Fibroblast of the aortic adventitia (primary cell): ENCODE results near the gene AGBL4. TPM values are rescaled to one million over a fixed set of nuclear protein-coding genes. Genes with fewer than 3 reads are reported as not detected.

ENCODE experiments used
- DNase-seq: peaks from one replicate; pipeline ENCODE4 v3.0.0-alpha.2; 2010; ENCODE audit warnings: low read depth
- H3K4me3 ChIP-seq: 2 replicates; pipeline ENCODE4 v1.5.1; 2011; ENCODE audit warnings: low read depth, mild to moderate bottlenecking, control low read depth, low read length, moderate library complexity
- total RNA-seq: library from RNA; depleted of rRNA; stranded (reverse); fragments of >200 nt; gene quantifications from 2 replicates; pipeline ENCODE4 v1.2.3, GENCODE V29; 2012; ENCODE audit warnings: low replicate concordance
- TF ChIP-seq, protein P1 (sequence below): IDR thresholded peaks from 2 replicates; pipeline ENCODE4 v1.5.1; 2011; ENCODE audit warnings: mild to moderate bottlenecking, low read length, control low read depth, inconsistent platforms; ENCODE audit not compliant: insufficient read depth

Gene AGBL4
- total RNA-seq, 1 donor: not detected

GRCh38 chr1:48917070-48917454, 1106.7 kb downstream of the AGBL4 start:
- TF ChIP-seq, protein P1, sequence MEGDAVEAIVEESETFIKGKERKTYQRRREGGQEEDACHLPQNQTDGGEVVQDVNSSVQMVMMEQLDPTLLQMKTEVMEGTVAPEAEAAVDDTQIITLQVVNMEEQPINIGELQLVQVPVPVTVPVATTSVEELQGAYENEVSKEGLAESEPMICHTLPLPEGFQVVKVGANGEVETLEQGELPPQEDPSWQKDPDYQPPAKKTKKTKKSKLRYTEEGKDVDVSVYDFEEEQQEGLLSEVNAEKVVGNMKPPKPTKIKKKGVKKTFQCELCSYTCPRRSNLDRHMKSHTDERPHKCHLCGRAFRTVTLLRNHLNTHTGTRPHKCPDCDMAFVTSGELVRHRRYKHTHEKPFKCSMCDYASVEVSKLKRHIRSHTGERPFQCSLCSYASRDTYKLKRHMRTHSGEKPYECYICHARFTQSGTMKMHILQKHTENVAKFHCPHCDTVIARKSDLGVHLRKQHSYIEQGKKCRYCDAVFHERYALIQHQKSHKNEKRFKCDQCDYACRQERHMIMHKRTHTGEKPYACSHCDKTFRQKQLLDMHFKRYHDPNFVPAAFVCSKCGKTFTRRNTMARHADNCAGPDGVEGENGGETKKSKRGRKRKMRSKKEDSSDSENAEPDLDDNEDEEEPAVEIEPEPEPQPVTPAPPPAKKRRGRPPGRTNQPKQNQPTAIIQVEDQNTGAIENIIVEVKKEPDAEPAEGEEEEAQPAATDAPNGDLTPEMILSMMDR: no peak
- H3K4me3 ChIP-seq: no peak overlapping the region
- DNase-seq: no peak

DNA sequence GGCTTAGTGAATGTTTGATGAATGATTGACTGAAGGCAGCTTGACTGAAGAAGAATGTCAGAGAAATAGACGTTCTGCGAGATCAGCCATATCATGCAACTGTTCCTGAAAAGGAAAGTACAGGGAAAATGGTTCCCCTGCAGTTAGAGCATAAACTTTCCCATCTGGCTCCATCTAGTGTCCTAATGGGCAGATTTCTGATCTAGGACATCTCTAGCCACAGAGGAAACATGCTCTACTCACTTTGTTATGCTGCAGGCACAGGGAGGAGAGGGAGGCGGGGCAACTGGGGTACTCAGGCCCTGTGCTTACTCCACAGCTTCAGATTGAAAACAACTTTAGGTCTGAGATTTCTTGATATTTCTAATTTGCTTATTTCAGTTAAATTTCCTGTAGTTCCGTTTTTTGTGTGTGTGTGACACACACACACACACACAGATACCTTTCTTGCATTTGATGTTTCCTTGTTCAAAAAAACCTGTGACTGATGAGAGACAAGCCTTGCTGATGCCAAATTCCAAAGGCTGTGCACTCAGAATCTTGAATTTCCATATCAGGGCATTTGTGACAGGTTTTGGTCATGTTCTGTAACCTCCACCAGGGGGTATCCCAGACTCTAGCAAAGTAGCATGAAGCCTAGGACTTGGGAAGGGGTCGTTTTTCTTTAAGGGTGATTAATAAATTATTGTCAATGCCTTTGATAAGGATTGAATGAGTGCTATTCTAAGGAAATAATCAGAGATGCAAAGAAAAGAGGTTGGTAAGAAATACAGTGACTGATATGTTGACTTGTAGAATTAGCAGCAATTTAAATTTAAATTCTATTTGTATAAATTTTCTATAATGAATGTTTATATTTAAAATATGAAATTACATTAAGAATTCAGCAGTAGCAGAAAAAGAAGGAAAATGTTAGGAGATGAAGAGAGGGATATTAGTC, 1107.4 kb downstream of the AGBL4 start:
- DNase-seq: peak; percentile 80
- H3K4me3 ChIP-seq: no peak overlapping the region
- TF ChIP-seq, protein P1: peak; percentile 65

GRCh38 chr1:48908606-48909005, 1115.1 kb downstream of the AGBL4 start:
- TF ChIP-seq, protein P1: no peak
- DNase-seq: no peak
- no peak overlapping the region for H3K4me3 ChIP-seq

GRCh38 chr1:48906729-48907128, 1117.0 kb downstream of the AGBL4 start:
- TF ChIP-seq, protein P1: no peak
- no peak overlapping the region for H3K4me3 ChIP-seq
- no peak for DNase-seq

DNA sequence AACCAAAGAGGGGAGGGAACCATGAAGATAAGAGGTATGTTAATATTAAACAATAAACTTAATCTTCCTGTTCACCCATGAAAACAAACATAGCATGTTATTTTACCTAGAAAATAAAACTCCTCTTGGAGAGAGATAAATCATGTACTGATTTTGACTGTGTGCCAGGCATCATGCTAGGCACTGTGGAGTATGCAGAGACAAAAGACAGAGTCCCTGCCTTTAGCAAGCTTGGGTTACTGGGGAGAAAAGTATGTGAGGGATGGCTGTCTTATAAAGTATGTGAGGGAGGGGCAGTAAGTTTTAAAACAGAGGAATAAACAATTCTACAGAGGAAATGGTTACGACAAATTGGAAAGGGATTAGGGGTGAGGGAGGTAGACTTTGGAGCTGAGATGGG, 1117.6 kb downstream of the AGBL4 start:
- no peak overlapping the region for H3K4me3 ChIP-seq
- TF ChIP-seq, protein P1: no peak
- no peak for DNase-seq

DNA sequence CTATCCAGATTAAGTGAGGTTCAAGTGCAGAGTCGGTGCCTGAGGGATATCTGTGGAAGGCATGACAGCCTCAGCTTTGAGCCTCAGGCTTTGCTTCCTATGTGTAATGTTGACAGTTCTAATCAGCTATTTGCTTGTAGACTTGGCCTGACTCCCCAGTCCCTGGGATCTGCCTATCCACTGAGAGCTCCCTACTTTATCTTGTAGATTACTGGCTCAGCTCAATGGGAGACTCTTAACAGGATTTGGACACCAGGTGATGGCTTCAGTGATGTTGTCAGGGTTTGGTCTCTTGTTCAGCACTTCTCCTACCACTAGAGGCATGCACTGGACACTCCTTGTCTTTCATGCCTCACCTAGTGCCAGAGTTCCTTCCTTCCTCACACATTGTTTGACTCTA, 1120.5 kb downstream of the AGBL4 start:
- H3K4me3 ChIP-seq: no peak overlapping the region
- TF ChIP-seq, protein P1: no peak
- DNase-seq: no peak

DNA sequence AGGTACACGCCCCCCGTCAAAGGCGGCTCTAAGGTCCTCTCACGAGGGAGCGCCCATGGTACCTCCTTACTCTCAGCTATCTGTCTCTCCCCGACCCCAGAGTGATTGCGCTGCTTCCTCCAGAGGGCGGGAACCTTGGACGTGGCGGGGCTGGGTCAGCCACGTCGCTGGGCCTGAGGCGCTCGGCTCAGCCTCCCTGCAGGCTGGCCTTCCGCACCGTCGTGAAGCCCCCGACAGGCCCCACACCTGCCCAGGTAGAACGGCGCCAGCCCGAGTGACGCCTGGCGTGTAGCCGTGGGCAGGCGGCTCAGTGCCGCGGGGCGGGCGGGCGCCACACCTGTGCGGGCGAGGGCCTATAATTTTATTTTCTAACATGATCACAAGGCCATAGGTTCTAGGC, 1124.9 kb downstream of the AGBL4 start:
- no peak overlapping the region for H3K4me3 ChIP-seq
- DNase-seq: no peak
- TF ChIP-seq, protein P1: no peak
